ENCODE results near the gene MAF.

MAF gene

DNA sequence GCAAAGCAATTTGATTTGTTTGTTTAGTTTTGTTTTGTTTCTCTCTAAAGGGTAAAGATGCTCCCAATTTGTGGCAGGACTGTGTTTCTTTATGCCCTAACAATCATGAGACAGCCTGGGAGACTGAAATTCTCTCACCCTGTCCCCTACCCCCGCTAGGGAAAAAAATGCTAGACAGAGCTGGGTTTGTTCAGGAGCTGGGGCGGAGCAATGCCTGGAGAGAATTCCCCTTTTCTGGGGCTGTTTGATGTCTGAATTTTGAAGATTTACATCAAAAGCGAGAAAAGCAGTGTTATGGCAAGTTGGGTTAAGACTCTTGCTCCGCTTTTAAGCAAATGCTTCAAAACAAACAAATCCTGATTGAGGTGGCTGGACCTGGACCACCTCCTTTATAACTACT lies 8.4 kb downstream of the MAF start:
- Histone ChIP-seq H3K9me3 (no peaks in the 10 kb centered on the region; the same call in 1 of the 2 replicates), H3K27me3 (no peaks in the 10 kb centered on the region), H3K36me3 (no peaks in the 10 kb centered on the region), H3K4me3 (ENCODE audit: low read depth, low read length) (no peak overlapping the region), H3K4me1 (no peaks in the 10 kb centered on the region)
- TF ChIP-seq CTCF (IDR thresholded peaks at IDR 0.05; ENCODE audit: low read depth, low read length): no peak
- DNase-seq: no peak

- Histone ChIP-seq H3K36me3 (no peaks in the 10 kb centered on the region), H3K9me3 (no peaks in the 10 kb centered on the region; the same call in 1 of the 2 replicates), H3K4me3 (ENCODE audit: low read depth, low read length) (no peak overlapping the region), H3K4me1 (no peaks in the 10 kb centered on the region), H3K27me3 (no peaks in the 10 kb centered on the region)
- TF ChIP-seq CTCF (IDR thresholded peaks at IDR 0.05; ENCODE audit: low read depth, low read length): no peak
- DNase-seq: no peak
Measured at GRCh38 chr16:79589601-79590102, 10.9 kb downstream of the MAF start.

DNA sequence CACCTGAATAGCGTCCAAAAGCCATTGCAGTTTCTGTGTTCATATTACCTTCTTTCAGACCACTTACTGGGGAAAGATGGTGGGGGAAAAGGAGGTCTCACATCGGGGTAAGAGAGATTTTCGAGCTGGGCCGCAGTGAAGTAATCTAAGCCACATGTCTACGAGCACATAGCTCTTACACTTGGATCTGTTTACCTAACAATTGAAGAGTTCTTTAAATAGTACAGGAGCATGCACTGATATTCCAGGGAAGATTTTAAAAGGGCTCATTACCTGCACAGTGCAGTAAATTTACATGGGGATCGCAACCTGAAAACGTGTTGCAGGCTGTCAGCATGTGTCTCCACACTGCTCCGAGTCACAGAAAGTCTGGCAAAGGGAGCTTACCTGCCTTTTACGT lies 12.6 kb downstream of the MAF start:
- no peak for TF ChIP-seq CTCF (IDR thresholded peaks at IDR 0.05; ENCODE audit: low read depth, low read length)
- no peaks in the 10 kb centered on the region for H3K36me3 ChIP-seq
- H3K4me3 ChIP-seq (ENCODE audit: low read depth, low read length): no peak overlapping the region
- H3K4me1 ChIP-seq: no peaks in the 10 kb centered on the region
- DNase-seq: no peak
- H3K9me3 ChIP-seq: no peaks in the 10 kb centered on the region; the same call in 1 of the 2 replicates
- no peaks in the 10 kb centered on the region for H3K27me3 ChIP-seq

DNA sequence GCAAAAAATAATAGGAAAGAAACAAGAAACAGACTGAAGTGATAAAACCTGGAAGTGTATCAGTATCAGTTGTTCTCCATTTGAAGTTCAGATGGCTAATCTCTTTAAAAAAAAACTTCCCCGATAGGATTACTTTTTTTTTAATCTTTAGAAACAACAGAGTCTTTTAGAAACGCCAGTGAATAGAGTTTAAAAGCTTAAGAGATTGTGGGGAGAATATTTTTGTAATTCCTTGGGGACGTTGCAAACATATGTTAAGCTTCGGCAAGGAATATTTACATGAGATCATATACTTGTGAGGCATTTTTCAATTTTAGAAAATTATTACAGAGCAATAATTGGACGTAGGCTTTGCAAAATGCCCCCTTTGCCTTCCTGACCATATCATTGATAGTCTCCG lies 13.2 kb downstream of the MAF start:
- H3K4me3 ChIP-seq (ENCODE audit: low read depth, low read length): no peak overlapping the region
- no peaks in the 10 kb centered on the region for H3K4me1 ChIP-seq
- no peak for TF ChIP-seq CTCF (IDR thresholded peaks at IDR 0.05; ENCODE audit: low read depth, low read length)
- no peaks in the 10 kb centered on the region for H3K27me3 ChIP-seq
- H3K9me3 ChIP-seq: no peaks in the 10 kb centered on the region; the same call in 1 of the 2 replicates
- no peaks in the 10 kb centered on the region for H3K36me3 ChIP-seq
- no peak for DNase-seq

- no peaks in the 10 kb centered on the region for H3K9me3 ChIP-seq
- no peaks in the 10 kb centered on the region for H3K36me3 ChIP-seq
- H3K27me3 ChIP-seq: no peaks in the 10 kb centered on the region
- DNase-seq: no peak
- no peak overlapping the region for H3K4me3 ChIP-seq (ENCODE audit: low read depth, low read length)
- TF ChIP-seq CTCF (IDR thresholded peaks at IDR 0.05; ENCODE audit: low read depth, low read length): no peak
- no peaks in the 10 kb centered on the region for H3K4me1 ChIP-seq
Measured at GRCh38 chr16:79582789-79583188, 17.7 kb downstream of the MAF start.

DNA sequence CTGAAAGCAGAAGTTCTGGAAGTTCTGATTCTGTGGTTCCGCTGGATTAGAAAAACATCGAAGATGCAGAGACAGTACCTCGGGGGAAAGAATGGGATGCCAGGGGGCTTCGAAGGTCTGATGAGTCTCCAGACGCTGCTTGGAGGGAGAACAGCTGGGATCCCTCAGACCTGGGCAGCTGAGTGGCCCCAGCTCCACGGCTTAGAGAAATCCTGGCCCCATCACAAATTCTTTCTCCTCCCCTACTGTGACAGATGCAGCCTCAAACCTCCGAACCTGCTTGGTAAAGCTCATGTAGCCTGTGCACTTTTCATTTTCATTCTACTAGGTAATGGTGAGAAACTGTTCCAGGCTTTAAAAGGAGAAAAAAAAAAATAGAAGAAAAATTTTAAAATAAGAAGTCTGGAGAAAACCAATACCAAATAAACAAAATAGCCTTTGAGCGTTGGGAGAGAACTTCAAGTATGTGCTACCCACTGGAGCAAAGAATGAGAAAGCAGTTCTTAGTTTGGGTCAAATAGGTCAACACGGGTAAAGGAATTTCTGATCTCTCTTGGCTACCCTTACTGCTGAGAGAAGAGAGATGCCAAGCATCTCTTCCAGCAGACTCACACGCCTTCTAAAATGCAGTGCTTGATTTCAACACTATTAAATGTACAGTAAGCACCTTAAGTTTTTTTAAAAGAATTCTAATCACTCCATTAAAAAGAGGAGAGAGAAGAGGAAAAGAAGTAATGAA lies 19.9 kb downstream of the MAF start:
- H3K27me3 ChIP-seq: no peaks in the 10 kb centered on the region
- no peaks in the 10 kb centered on the region for H3K4me1 ChIP-seq
- no peak for TF ChIP-seq CTCF (IDR thresholded peaks at IDR 0.05; ENCODE audit: low read depth, low read length)
- no peak overlapping the region for H3K4me3 ChIP-seq (ENCODE audit: low read depth, low read length)
- no peak for DNase-seq
- H3K36me3 ChIP-seq: no peaks in the 10 kb centered on the region
- H3K9me3 ChIP-seq: no peaks in the 10 kb centered on the region
